SH-SY5Y (cell line): ENCODE measurements around the gene KCNIP3.

Experiments
- GATA2 ChIP-seq: IDR thresholded peaks from 2 replicates; pipeline ENCODE4 v1.6.1; 2011; ENCODE audit warnings: mild to moderate bottlenecking, low read depth, low read length
- GATA3 ChIP-seq: IDR thresholded peaks from 2 replicates; pipeline ENCODE4 v1.6.1; 2011; ENCODE audit warnings: low read depth, mild to moderate bottlenecking, low read length, moderate library complexity

GRCh38 chr2:95278637-95279225, 18.4 kb upstream of the KCNIP3 start:
- TF ChIP-seq GATA2 (no peak), GATA3 (no peak)
